GM18951 (cell line): ENCODE results near the gene ASIC1.

Experiments
- POLR2A ChIP-seq: IDR thresholded peaks from 4 replicates; pipeline ENCODE4 v1.6.1; 2011; ENCODE audit warnings: mild to moderate bottlenecking; ENCODE audit not compliant: insufficient read length, insufficient read depth; ENCODE audit errors: extremely low read depth
- in situ Hi-C: fragments of 300-500 bp; cut with MboI; formaldehyde crosslinking; loops from one replicate; pipeline ENCODE4 v1.12.0; 2022; ENCODE audit warnings: low sequenced_read_pairs, mixed read lengths, inconsistent platforms; ENCODE audit not compliant: unreplicated experiment

The ASIC1 gene

GRCh38 chr12:50059440-50060119 is 2.2 kb downstream of the ASIC1 start:
- no peak for TF ChIP-seq POLR2A
- in situ Hi-C loops: loop anchor here (5.0 kb wide), 1 partner anchor 87 kb away; the partner anchor contains the start of gene AQP6

GRCh38 chr12:50060120-50060468 is 2.7 kb downstream of the ASIC1 start:
- in situ Hi-C loops: no loop called here
- TF ChIP-seq POLR2A: no peak

- in situ Hi-C loops: no loop called here
- TF ChIP-seq POLR2A: no peak
These were observed 3.8 kb downstream of the ASIC1 start for GRCh38 chr12:50061171-50061570.

- in situ Hi-C loops: no loop called here
- no peak for TF ChIP-seq POLR2A
These were observed 4.7 kb downstream of the ASIC1 start for GRCh38 chr12:50061946-50062686.

GRCh38 chr12:50062728-50063460 is 5.5 kb downstream of the ASIC1 start:
- in situ Hi-C loops: no loop called here
- TF ChIP-seq POLR2A: no peak

GRCh38 chr12:50065726-50066310 is 8.4 kb downstream of the ASIC1 start:
- in situ Hi-C loops: no loop called here
- no peak for TF ChIP-seq POLR2A

- in situ Hi-C loops: no loop called here
These were observed 9.0 kb downstream of the ASIC1 start for GRCh38 chr12:50066402-50066801.

GRCh38 chr12:50069069-50069468 is 11.7 kb downstream of the ASIC1 start:
- in situ Hi-C loops: no loop called here
- TF ChIP-seq POLR2A: no peak

More at GRCh38 chr12:50066402-50066801, 9.0 kb downstream of the ASIC1 start:
- TF ChIP-seq POLR2A: no peak

GRCh38 chr12:50069539-50069938 is 12.1 kb downstream of the ASIC1 start:
- no peak for TF ChIP-seq POLR2A
- in situ Hi-C loops: no loop called here

GRCh38 chr12:50070314-50071060 is 13.1 kb downstream of the ASIC1 start:
- in situ Hi-C loops: no loop called here
- no peak for TF ChIP-seq POLR2A

GRCh38 chr12:50072198-50072907 is 15.0 kb downstream of the ASIC1 start:
- TF ChIP-seq POLR2A: no peak
- in situ Hi-C loops: no loop called here

GRCh38 chr12:50073206-50073605 is 15.8 kb downstream of the ASIC1 start:
- no peak for TF ChIP-seq POLR2A
- in situ Hi-C loops: no loop called here

- in situ Hi-C loops: no loop called here
- no peak for TF ChIP-seq POLR2A
These were observed 16.3 kb downstream of the ASIC1 start for GRCh38 chr12:50073712-50074111.
